OCI-LY7 (cell line): ENCODE data around the gene DCP1B.

Experiments used
- CTCF ChIP-seq: fragments of 200-600 bp; sonication (generic); conservative IDR thresholded peaks from 2 replicates; pipeline ENCODE4 v1.5.1; 2014; ENCODE audit warnings: mild to moderate bottlenecking, antibody characterized with exemption, low read length, moderate library complexity, mixed read lengths
- EZH2phosphoT487 ChIP-seq: fragments of 200-600 bp; sonication (generic); IDR thresholded peaks from 2 replicates; pipeline ENCODE4 v1.6.1; 2018; ENCODE audit warnings: low read depth, borderline replicate concordance, mild to moderate bottlenecking, mixed run types, antibody characterized with exemption, low read length, moderate library complexity, mixed read lengths

- TF ChIP-seq EZH2phosphoT487 = no peak
- no peak for TF ChIP-seq CTCF
Observed at GRCh38 chr12:2013086-2013485, 8.8 kb upstream of the DCP1B start.
